ENCODE results near the gene PKP1.

DNA sequence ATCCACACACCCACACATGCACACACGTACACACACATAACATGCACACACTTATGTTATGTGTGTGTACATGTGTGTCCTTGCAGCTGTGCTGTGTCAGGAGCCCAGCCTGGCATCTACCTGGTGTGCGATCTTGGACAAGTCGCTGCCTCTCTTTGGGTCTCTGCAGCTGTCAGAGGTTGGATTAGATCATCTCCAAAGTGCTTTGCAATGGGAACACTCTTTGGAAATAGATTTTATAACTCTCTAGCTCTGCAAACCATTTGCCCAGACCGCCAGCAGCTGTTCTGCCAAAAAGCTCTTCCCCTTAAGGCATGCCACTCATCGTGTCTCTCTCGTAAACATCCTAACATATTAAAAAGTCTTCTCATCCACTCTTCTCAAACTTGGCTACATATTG, 4.7 kb downstream of the PKP1 start:
- TF ChIP-seq EZH2phosphoT487 (IDR thresholded peaks at IDR 0.05; ENCODE audit: low read length) (no peak), EZH2 (optimal IDR thresholded peaks at IDR 0.05; ENCODE audit: low read depth, low read length) (no peak)
- TF ChIP-seq, protein P1, sequence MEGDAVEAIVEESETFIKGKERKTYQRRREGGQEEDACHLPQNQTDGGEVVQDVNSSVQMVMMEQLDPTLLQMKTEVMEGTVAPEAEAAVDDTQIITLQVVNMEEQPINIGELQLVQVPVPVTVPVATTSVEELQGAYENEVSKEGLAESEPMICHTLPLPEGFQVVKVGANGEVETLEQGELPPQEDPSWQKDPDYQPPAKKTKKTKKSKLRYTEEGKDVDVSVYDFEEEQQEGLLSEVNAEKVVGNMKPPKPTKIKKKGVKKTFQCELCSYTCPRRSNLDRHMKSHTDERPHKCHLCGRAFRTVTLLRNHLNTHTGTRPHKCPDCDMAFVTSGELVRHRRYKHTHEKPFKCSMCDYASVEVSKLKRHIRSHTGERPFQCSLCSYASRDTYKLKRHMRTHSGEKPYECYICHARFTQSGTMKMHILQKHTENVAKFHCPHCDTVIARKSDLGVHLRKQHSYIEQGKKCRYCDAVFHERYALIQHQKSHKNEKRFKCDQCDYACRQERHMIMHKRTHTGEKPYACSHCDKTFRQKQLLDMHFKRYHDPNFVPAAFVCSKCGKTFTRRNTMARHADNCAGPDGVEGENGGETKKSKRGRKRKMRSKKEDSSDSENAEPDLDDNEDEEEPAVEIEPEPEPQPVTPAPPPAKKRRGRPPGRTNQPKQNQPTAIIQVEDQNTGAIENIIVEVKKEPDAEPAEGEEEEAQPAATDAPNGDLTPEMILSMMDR (IDR thresholded peaks at IDR 0.05; ENCODE audit: low read length), result no peak

All from MM.1S (cell line).